Caki2 (cell line): ENCODE data around the gene PDSS2. TPM values are rescaled to one million over a fixed set of nuclear protein-coding genes. Genes with fewer than 3 reads are reported as not detected.
"Not testable (repeated sequence)": the region's sequence is repeated elsewhere in the genome, so short reads cannot be mapped to it uniquely, and the experiment has no call there.

Experiments used
- DNase-seq: peaks from one replicate; pipeline ENCODE4 v3.0.0-alpha.2; 2015; ENCODE audit warnings: low read depth
- in situ Hi-C: cut with HindIII; loops from 2 replicates; pipeline ENCODE4 v1.10.0; 2016; ENCODE audit warnings: low sequenced_read_pairs, low pct_unique_long_range_greater_than_20kb, mixed read lengths
- total RNA-seq: library from RNA; depleted of rRNA; stranded (reverse); fragments of >200 nt; shearing (Covaris generic); gene quantifications from 2 replicates; pipeline ENCODE4 v1.2.3, GENCODE V29; 2014; ENCODE audit warnings: low replicate concordance

Gene PDSS2
- total RNA-seq, 1 experiment from 2014 or later = 21.1 TPM

GRCh38 chr6:107216197-107216933, 243.0 kb downstream of the PDSS2 start:
- no peak for DNase-seq
- in situ Hi-C loops = no loop called here

GRCh38 chr6:107215334-107215733, 244.0 kb downstream of the PDSS2 start:
- no peak for DNase-seq
- in situ Hi-C loops = no loop called here

- in situ Hi-C loops = no loop called here
- DNase-seq = no peak
Observed at GRCh38 chr6:107214655-107215054, 244.7 kb downstream of the PDSS2 start.

GRCh38 chr6:107209406-107210305, 249.7 kb downstream of the PDSS2 start:
- no peak for DNase-seq
- in situ Hi-C loops = no loop called here

DNA sequence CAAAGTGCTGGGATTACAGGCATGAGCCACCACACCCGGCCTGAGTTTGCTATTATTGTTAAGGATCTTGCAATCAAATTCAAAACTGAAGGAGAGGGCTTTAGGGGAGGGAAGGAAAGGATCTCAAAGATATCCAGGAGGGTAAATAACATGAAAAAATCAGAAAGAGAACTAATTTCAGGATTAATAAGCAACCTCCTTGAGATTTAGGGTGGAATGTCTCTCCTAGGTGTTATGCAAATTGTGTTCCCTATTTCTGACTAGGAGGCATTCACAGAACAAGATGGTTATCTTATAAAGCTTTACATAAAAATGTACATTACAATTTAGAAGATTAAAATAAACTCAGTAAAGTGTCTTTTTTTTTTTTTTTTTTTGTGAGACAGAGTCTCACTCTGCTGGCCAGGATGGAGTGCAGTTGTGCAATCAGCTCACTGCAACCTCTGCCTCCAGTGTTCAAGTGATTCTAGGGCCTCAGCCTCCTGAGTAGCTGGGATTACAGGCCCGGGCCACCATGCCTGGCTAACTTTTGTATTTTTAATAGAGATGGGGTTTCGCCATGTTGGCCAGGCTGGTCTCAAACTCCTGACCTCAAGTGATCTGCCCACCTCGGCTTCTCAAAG, 252.0 kb downstream of the PDSS2 start:
- DNase-seq = no peak
- in situ Hi-C loops = no loop called here

- no peak for DNase-seq
- in situ Hi-C loops = no loop called here
Observed at GRCh38 chr6:107205058-107205998, 254.0 kb downstream of the PDSS2 start.

DNA sequence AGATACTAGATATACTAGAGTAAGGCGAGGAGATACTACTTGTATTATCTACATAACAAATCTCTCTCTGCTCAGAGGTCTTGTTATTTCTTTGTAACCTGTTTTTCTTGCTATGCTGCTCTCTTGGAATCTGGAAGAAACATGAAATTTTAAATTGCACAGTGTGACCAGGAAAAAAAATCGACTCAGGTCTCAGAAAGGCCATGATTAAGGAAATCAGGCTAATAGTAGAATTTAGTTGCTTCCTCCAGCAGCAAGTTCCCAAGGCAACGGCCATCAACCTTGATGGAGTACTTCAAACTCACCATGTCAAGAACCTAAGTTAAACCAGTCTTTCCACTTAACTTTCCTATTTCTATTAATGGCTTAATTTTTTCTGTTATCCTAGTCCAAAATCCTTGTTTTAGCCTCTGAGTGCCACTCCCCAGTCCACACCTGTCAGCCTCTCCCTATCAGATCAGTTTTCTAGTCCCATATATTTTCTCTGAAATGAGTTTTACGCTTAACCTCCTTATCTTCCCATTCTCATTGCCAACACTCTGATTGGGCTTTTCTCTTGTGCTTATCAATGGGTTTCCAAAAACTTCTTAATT, 256.4 kb downstream of the PDSS2 start:
- DNase-seq = no peak
- in situ Hi-C loops = no loop called here

- in situ Hi-C loops = no loop called here
- DNase-seq = no peak
Observed at GRCh38 chr6:107198631-107199416, 260.5 kb downstream of the PDSS2 start.

GRCh38 chr6:107196152-107196551, 263.2 kb downstream of the PDSS2 start:
- DNase-seq = no peak
- in situ Hi-C loops = no loop called here

- in situ Hi-C loops, DNase-seq: not testable (repeated sequence)
Observed at GRCh38 chr6:107194723-107195122, 264.6 kb downstream of the PDSS2 start.

DNA sequence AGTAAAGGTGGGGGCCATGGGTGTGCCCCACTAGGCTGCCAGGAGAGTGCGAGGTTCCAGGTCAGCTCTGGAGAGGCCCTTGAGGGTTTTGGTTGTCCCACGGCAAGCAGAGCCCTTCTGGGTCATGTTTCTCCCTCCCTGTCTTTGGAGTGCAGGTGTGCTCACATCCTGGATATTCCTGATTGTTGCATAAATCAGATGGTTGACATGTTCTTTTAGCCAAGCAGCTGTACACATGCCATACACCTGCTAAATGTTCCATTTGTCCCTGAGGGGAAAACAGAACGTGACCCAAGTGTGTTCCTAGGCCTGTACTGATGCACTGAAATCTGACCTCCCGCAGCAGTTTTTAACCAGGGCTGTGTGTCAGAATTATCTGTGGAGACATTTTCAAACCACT, 266.5 kb downstream of the PDSS2 start:
- DNase-seq = no peak
- in situ Hi-C loops = no loop called here

DNA sequence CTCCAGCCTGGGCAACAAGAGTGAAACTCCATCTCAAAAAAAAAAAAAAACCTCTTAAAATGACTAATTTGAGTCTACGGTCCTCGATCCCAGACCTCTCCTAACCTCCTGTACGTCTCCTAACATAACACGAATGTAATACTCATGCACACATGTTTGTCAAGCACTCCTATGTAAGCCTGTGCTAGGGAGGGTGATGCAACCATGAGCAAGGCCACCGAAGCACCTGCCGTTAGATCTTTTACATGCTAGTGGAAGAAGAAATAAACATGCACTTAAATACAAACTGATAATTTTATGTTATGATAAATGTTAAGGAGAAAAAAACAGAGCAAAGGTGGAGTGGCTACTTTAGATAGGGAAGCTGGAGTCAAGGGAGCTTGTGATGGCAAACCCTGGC, 271.7 kb downstream of the PDSS2 start:
- in situ Hi-C loops = no loop called here
- DNase-seq = no peak

GRCh38 chr6:107186047-107186446, 273.3 kb downstream of the PDSS2 start:
- no peak for DNase-seq
- in situ Hi-C loops = no loop called here

DNA sequence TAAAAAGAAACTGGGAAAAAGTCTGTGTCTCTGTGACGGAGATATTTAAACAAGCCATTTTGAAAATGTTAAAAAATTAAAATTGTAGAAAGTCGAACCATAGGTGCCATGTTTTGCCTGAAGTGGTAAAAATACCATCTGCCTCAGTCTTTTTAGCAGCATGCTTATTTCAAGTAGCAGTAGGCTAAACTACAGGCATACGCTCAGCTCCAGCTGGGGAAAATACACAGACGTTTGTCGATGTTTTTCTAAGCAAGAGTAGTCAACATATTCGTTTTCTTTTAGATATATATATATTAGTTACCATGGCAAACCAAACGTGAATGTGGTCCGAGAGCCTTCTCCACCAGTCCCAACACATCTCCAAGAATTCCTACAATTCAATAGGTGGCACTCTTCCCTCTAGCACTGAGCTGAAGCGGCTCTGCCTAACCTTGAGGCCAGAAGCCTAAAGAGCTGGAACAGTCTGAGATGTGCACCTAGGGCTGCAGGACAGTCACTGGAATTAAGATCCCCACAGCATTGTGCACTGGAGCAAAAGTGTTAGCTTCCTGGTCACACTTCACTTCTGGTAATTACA, 273.9 kb downstream of the PDSS2 start:
- peak; percentile 7 for DNase-seq
- in situ Hi-C loops = no loop called here

GRCh38 chr6:107184435-107184834, 274.9 kb downstream of the PDSS2 start:
- DNase-seq = no peak
- in situ Hi-C loops = no loop called here

GRCh38 chr6:107180099-107180498, 279.3 kb downstream of the PDSS2 start:
- in situ Hi-C loops = no loop called here
- DNase-seq = no peak

DNA sequence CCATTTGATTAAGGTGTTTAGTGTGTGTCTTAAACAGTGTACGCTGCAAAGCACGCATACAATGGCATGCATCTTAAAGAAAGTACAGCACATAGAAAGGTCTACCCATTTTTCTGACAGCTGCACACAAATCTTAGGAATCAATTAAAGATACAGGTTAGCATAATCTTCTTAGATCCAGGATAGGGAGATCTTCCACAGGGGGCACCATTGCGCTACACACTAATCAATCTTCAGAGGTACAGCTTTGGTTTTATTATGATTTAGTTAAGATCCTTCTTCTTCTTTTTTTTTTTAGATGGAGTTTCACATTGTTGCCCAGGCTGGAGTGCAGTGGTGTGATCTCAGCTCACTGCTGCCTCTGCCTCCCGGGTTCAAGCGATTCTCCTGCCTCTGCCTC, 280.4 kb downstream of the PDSS2 start:
- no peak for DNase-seq
- in situ Hi-C loops = no loop called here
